ENCODE measurements around the gene ARHGEF11.

ARHGEF11 gene

DNA sequence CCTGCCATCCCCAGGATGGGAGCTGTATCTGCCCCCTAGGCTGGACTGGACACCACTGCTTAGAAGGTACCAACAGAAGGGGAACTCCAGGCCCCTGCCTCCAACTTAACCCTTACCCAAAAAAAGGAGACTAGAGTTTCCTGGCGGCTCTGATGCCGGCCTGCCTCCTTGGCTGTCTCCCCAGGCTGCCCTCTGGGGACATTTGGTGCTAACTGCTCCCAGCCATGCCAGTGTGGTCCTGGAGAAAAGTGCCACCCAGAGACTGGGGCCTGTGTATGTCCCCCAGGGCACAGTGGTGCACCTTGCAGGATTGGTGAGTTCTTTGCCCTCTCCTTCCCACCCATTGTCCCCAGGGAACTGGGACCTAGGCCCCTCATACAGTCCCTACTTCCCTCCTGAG is 133.2 kb downstream of the ARHGEF11 start:
- Histone ChIP-seq H3K9me3 (ENCODE audit: control insufficient read depth, insufficient read depth, low read length) (no peaks in the 10 kb centered on the region), H3K4me3 (ENCODE audit: low read length) (no peak overlapping the region), H3K4me2 (ENCODE audit: low read length) (no peak overlapping the region), H3K79me2 (ENCODE audit: control insufficient read depth, low read length) (no peaks in the 10 kb centered on the region), H3K36me3 (ENCODE audit: control insufficient read depth, low read length) (no peaks in the 10 kb centered on the region), H3F3A (ENCODE audit: control insufficient read depth, insufficient read depth) (no peaks in the 10 kb centered on the region), H3K4me1 (ENCODE audit: control insufficient read depth, low read length) (no peaks in the 10 kb centered on the region), H3K9me2 (replicated peaks; ENCODE audit: control insufficient read depth, low read length) (no peaks in the 10 kb centered on the region), H3K27ac (ENCODE audit: low read depth, low read length) (no peak overlapping the region), H3K27me3 (ENCODE audit: control insufficient read depth, low read length) (peaks cover 7% of the 10 kb centered on the region; the same call in 1 of the 2 replicates), H4K20me1 (ENCODE audit: control insufficient read depth, insufficient read depth, low read depth, low read length) (no peaks in the 10 kb centered on the region)
- TF ChIP-seq EZH2phosphoT487 (IDR thresholded peaks at IDR 0.05; ENCODE audit: borderline replicate concordance, low read length): no peak
- TF ChIP-seq, protein P1, sequence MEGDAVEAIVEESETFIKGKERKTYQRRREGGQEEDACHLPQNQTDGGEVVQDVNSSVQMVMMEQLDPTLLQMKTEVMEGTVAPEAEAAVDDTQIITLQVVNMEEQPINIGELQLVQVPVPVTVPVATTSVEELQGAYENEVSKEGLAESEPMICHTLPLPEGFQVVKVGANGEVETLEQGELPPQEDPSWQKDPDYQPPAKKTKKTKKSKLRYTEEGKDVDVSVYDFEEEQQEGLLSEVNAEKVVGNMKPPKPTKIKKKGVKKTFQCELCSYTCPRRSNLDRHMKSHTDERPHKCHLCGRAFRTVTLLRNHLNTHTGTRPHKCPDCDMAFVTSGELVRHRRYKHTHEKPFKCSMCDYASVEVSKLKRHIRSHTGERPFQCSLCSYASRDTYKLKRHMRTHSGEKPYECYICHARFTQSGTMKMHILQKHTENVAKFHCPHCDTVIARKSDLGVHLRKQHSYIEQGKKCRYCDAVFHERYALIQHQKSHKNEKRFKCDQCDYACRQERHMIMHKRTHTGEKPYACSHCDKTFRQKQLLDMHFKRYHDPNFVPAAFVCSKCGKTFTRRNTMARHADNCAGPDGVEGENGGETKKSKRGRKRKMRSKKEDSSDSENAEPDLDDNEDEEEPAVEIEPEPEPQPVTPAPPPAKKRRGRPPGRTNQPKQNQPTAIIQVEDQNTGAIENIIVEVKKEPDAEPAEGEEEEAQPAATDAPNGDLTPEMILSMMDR (IDR thresholded peaks at IDR 0.05; ENCODE audit: low read depth, low read length, poor library complexity, severe bottlenecking): no peak

DNA sequence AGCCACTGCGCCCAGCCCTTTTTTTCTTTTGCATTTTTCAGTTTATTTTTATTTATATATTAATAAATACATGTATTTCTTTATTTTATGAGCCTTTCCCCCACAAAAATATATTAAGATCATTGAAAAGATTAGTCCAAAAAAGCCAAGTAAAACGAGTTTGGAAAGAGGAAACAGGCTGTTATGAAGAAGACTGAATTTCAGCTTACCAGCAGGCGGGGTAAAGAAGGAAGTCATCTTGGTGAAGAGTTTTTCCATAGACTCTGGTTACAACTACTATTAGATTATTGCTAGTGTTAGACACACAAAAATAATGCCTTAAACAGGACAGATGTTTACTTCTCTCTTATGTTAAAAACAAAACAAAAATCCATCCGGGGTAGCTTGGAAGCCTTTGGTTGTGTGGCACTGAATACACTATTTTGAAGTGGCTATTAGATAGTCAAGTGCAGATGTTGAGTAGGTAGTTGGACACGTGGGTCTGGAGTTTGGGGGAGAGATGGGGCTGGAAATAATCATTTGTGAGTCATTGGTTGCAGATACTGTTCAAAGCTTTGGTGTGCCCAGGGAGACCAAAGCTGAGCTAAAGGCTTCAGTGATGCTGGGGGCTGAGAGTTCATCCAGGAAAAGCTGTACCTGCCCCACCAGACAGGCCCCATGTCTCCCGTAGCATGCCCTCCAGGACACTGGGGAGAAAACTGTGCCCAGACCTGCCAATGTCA is 133.8 kb downstream of the ARHGEF11 start:
- Histone ChIP-seq H3K79me2 (ENCODE audit: control insufficient read depth, low read length) (no peaks in the 10 kb centered on the region), H3K9me3 (ENCODE audit: control insufficient read depth, insufficient read depth, low read length) (no peaks in the 10 kb centered on the region), H3K36me3 (ENCODE audit: control insufficient read depth, low read length) (no peaks in the 10 kb centered on the region), H3K4me2 (ENCODE audit: low read length) (no peak overlapping the region), H3K4me3 (ENCODE audit: low read length) (no peak overlapping the region), H3K9me2 (replicated peaks; ENCODE audit: control insufficient read depth, low read length) (no peaks in the 10 kb centered on the region), H3K27me3 (ENCODE audit: control insufficient read depth, low read length) (peaks cover 7% of the 10 kb centered on the region; the same call in 1 of the 2 replicates), H3K4me1 (ENCODE audit: control insufficient read depth, low read length) (no peaks in the 10 kb centered on the region), H4K20me1 (ENCODE audit: control insufficient read depth, insufficient read depth, low read depth, low read length) (no peaks in the 10 kb centered on the region), H3F3A (ENCODE audit: control insufficient read depth, insufficient read depth) (no peaks in the 10 kb centered on the region), H3K27ac (ENCODE audit: low read depth, low read length) (no peak overlapping the region)
- no peak for TF ChIP-seq EZH2phosphoT487 (IDR thresholded peaks at IDR 0.05; ENCODE audit: borderline replicate concordance, low read length)
- TF ChIP-seq, protein P1 (IDR thresholded peaks at IDR 0.05; ENCODE audit: low read depth, low read length, poor library complexity, severe bottlenecking): no peak

DNA sequence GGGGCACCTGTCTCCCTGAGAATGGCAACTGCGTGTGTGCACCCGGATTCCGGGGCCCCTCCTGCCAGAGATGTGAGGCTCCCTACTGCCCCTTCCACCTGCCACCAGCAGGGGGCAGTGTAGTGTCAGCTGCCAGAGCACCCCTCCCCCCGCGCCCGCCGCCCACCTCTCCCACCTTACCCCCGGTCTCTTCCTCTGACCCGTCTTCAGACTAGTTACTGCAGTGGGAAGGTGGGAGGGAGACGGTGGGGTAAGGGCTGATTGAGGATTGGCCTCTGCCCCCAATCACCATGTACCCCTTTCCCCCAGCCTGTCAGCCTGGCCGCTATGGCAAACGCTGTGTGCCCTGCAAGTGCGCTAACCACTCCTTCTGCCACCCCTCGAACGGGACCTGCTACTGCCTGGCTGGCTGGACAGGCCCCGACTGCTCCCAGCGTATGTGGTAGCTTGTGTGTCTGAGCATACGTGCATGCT is 135.2 kb downstream of the ARHGEF11 start:
- Histone ChIP-seq H3K9me3 (ENCODE audit: control insufficient read depth, insufficient read depth, low read length) (no peaks in the 10 kb centered on the region), H4K20me1 (ENCODE audit: control insufficient read depth, insufficient read depth, low read depth, low read length) (no peaks in the 10 kb centered on the region), H3K9me2 (replicated peaks; ENCODE audit: control insufficient read depth, low read length) (no peaks in the 10 kb centered on the region), H3K4me2 (ENCODE audit: low read length) (no peak overlapping the region), H3K27me3 (ENCODE audit: control insufficient read depth, low read length) (peaks cover 7% of the 10 kb centered on the region; the same call in 1 of the 2 replicates), H3K36me3 (ENCODE audit: control insufficient read depth, low read length) (no peaks in the 10 kb centered on the region), H3K4me3 (ENCODE audit: low read length) (no peak overlapping the region), H3K4me1 (ENCODE audit: control insufficient read depth, low read length) (no peaks in the 10 kb centered on the region), H3F3A (ENCODE audit: control insufficient read depth, insufficient read depth) (no peaks in the 10 kb centered on the region), H3K27ac (ENCODE audit: low read depth, low read length) (no peak overlapping the region), H3K79me2 (ENCODE audit: control insufficient read depth, low read length) (no peaks in the 10 kb centered on the region)
- TF ChIP-seq, protein P1 (IDR thresholded peaks at IDR 0.05; ENCODE audit: low read depth, low read length, poor library complexity, severe bottlenecking): peak; percentile 91
- TF ChIP-seq EZH2phosphoT487 (IDR thresholded peaks at IDR 0.05; ENCODE audit: borderline replicate concordance, low read length): no peak

Measured in DOHH2 (cell line).